Panc1 (cell line): ENCODE data around the gene MOB2. TPM values are rescaled to one million over a fixed set of nuclear protein-coding genes. Genes with fewer than 3 reads are reported as not detected.

ENCODE experiments used
- ATAC-seq: fragments of 200-7000 bp; cut with Tn5 transposase; 2 replicates; pipeline ENCODE4 v1.9.1; 2020; ENCODE audit warnings: mild to moderate bottlenecking, moderate library complexity
- BruUV-seq: library from RNA; stranded (reverse); fragments of 400-500 nt; replicated peaks from 2 replicates; lab custom pipeline; 2021; lab: Mats Ljungman, UMichigan
- CTCF ChIA-PET: fragments of 300-600 bp; sonication (Branson Sonifier 250); formaldehyde crosslinking; loops from one replicate; lab custom pipeline; 2022; ENCODE audit warnings: antibody characterized with exemption; lab: Charles Lee
- POLR2A ChIA-PET: fragments of 300-600 bp; sonication (Branson Sonifier 250); formaldehyde crosslinking; loops from one replicate; lab custom pipeline; 2022; ENCODE audit warnings: antibody characterized with exemption; lab: Charles Lee
- DNase-seq: peaks from one replicate; pipeline ENCODE4 v3.0.0-alpha.2; 2010; ENCODE audit warnings: low read depth, low spot score
- H3K27ac ChIP-seq: 2 replicates; pipeline ENCODE4 v1.5.1; 2011; ENCODE audit warnings: mild to moderate bottlenecking, low read length, inconsistent platforms
- H3K27me3 ChIP-seq: fragments of 200-500 bp; sonication (Bioruptor generic); 2 replicates; pipeline ENCODE4 v1.6.0; 2014; ENCODE audit warnings: low read length, inconsistent platforms; ENCODE audit not compliant: control insufficient read depth, insufficient read depth
- H3K36me3 ChIP-seq: fragments of 200-500 bp; sonication (Bioruptor generic); 2 replicates; pipeline ENCODE4 v1.5.1; 2014; ENCODE audit warnings: inconsistent platforms, mild to moderate bottlenecking, low read length, moderate library complexity; ENCODE audit not compliant: control insufficient read depth, insufficient read depth
- H3K4me1 ChIP-seq: 2 replicates; pipeline ENCODE4 v1.5.1; 2011; ENCODE audit warnings: inconsistent platforms, mild to moderate bottlenecking, low read length, moderate library complexity; ENCODE audit not compliant: control insufficient read depth, insufficient read depth
- H3K4me3 ChIP-seq, 2 experiments: 2 replicates each; pipeline ENCODE4 v1.5.1; 2011 to 2012; ENCODE audit warnings: low read depth in 2 of 2, low read length in 2 of 2, mild to moderate bottlenecking in 2 of 2, inconsistent platforms in 1 of 2, moderate library complexity in 1 of 2
- H3K9me3 ChIP-seq: fragments of 200-500 bp; sonication (Bioruptor generic); 2 replicates; pipeline ENCODE4 v1.5.1; 2014; ENCODE audit warnings: low read depth, mild to moderate bottlenecking, inconsistent platforms, low read length, moderate library complexity; ENCODE audit not compliant: control insufficient read depth, insufficient read depth
- CTCF ChIP-seq: fragments of 450-650 bp; IDR thresholded peaks from 2 replicates; pipeline ENCODE4 v1.5.1; 2017; ENCODE audit warnings: mild to moderate bottlenecking
- POLR2AphosphoS5 ChIP-seq: IDR thresholded peaks from 2 replicates; pipeline ENCODE4 v1.6.1; 2012; ENCODE audit warnings: mild to moderate bottlenecking, low read depth, low read length, moderate library complexity
- REST ChIP-seq, 2 experiments: IDR thresholded peaks; 2 replicates each; pipeline ENCODE4 v1.6.1; 2011 to 2012; ENCODE audit warnings: low read depth in 2 of 2, control low read depth in 1 of 2, low read length in 1 of 2, mild to moderate bottlenecking in 1 of 2, moderate library complexity in 1 of 2; ENCODE audit not compliant: insufficient read depth in 1 of 2
- SIN3A ChIP-seq: IDR thresholded peaks from 2 replicates; pipeline ENCODE4 v1.6.1; 2012; ENCODE audit warnings: low read depth, mild to moderate bottlenecking, low read length, moderate library complexity, borderline replicate concordance; ENCODE audit not compliant: insufficient read depth
- TCF7L2 ChIP-seq: IDR thresholded peaks from 2 replicates; pipeline ENCODE4 v1.6.1; 2011; ENCODE audit warnings: mild to moderate bottlenecking, low read depth, low read length, inconsistent platforms
- in situ Hi-C: cut with HindIII; loops from 2 replicates; pipeline ENCODE4 v1.10.0; 2016; ENCODE audit warnings: low sequenced_read_pairs, low pct_unique_long_range_greater_than_20kb
- intact Hi-C: fragments of 100-400 bp; cut with micrococcal nuclease; formaldehyde crosslinking; loops from one replicate; pipeline ENCODE4 v1.10.0; 2022; ENCODE audit not compliant: unreplicated experiment
- total RNA-seq: library from RNA; stranded (reverse); gene quantifications from one replicate; pipeline ENCODE4 v1.2.1, GENCODE V29; 2021; ENCODE audit not compliant: unreplicated experiment

MOB2 gene
- total RNA-seq, 1 experiment from 2014 or later, result 51.2 TPM

- TF ChIP-seq SIN3A (no peak), TCF7L2 (no peak), REST (IDR thresholded peaks at IDR 0.05; ENCODE audit: insufficient read depth in 1 of 2, low read depth in 2 of 2, low read length in 1 of 2) (no peak), CTCF (no peak), POLR2AphosphoS5 (no peak)
- CTCF ChIA-PET, result interaction anchor here (0.6 kb wide), 1 partner anchor 391 kb away, joined by 3 read pairs; no protein-coding TSS in a partner anchor
- H3K27me3 ChIP-seq, result no peaks in the 10 kb centered on the region
- no peaks in the 10 kb centered on the region for H3K4me1 ChIP-seq
- no peaks in the 10 kb centered on the region for H3K9me3 ChIP-seq
- in situ Hi-C loops, result loop anchor here (10.0 kb wide), 1 partner anchor 133 kb away; no protein-coding TSS in a partner anchor
- BruUV-seq, result no TSS peak
- no peak overlapping the region for H3K27ac ChIP-seq
- no peaks in the 10 kb centered on the region for H3K36me3 ChIP-seq
- POLR2A ChIA-PET, result no interaction called here
- no peak for ATAC-seq
- no peak overlapping the region for H3K4me3 ChIP-seq
- no peak for DNase-seq
- intact Hi-C loops, result no loop called here
Measured at GRCh38 chr11:1498262-1498661, 11.7 kb upstream of the MOB2 start.

GRCh38 chr11:1497600-1497999 is 11.0 kb upstream of the MOB2 start:
- Histone ChIP-seq H3K9me3 (no peaks in the 10 kb centered on the region), H3K4me1 (no peaks in the 10 kb centered on the region), H3K36me3 (no peaks in the 10 kb centered on the region), H3K4me3 (no peak overlapping the region), H3K27ac (no peak overlapping the region), H3K27me3 (no peaks in the 10 kb centered on the region)
- ChIA-PET CTCF (interaction anchor here (0.6 kb wide), 1 partner anchor 391 kb away, joined by 3 read pairs; no protein-coding TSS in a partner anchor), POLR2A (no interaction called here)
- intact Hi-C loops (no loop called here), in situ Hi-C loops (loop anchor here (10.0 kb wide), 1 partner anchor 133 kb away; no protein-coding TSS in a partner anchor)
- TF ChIP-seq CTCF (no peak), TCF7L2 (no peak), REST (IDR thresholded peaks at IDR 0.05; ENCODE audit: insufficient read depth in 1 of 2, low read depth in 2 of 2, low read length in 1 of 2) (no peak), POLR2AphosphoS5 (no peak), SIN3A (no peak)
- ATAC-seq (no peak), DNase-seq (no peak)
- BruUV-seq, result no TSS peak
